Measurements from ENCODE around the gene PAM.

GRCh38 chr5:103034662-103035392, 279.7 kb downstream of the PAM start:
- TF ChIP-seq GATA2 (IDR thresholded peaks at IDR 0.05; ENCODE audit: low read depth, low read length) (no peak), GATA3 (IDR thresholded peaks at IDR 0.05; ENCODE audit: low read depth, low read length) (no peak)
